ENCODE results near the gene MID2.
"Not testable (repeated sequence)": the region's sequence is repeated elsewhere in the genome, so short reads cannot be mapped to it uniquely, and the experiment has no call there.

Gene MID2, protein sequence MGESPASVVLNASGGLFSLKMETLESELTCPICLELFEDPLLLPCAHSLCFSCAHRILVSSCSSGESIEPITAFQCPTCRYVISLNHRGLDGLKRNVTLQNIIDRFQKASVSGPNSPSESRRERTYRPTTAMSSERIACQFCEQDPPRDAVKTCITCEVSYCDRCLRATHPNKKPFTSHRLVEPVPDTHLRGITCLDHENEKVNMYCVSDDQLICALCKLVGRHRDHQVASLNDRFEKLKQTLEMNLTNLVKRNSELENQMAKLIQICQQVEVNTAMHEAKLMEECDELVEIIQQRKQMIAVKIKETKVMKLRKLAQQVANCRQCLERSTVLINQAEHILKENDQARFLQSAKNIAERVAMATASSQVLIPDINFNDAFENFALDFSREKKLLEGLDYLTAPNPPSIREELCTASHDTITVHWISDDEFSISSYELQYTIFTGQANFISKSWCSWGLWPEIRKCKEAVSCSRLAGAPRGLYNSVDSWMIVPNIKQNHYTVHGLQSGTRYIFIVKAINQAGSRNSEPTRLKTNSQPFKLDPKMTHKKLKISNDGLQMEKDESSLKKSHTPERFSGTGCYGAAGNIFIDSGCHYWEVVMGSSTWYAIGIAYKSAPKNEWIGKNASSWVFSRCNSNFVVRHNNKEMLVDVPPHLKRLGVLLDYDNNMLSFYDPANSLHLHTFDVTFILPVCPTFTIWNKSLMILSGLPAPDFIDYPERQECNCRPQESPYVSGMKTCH

DNA sequence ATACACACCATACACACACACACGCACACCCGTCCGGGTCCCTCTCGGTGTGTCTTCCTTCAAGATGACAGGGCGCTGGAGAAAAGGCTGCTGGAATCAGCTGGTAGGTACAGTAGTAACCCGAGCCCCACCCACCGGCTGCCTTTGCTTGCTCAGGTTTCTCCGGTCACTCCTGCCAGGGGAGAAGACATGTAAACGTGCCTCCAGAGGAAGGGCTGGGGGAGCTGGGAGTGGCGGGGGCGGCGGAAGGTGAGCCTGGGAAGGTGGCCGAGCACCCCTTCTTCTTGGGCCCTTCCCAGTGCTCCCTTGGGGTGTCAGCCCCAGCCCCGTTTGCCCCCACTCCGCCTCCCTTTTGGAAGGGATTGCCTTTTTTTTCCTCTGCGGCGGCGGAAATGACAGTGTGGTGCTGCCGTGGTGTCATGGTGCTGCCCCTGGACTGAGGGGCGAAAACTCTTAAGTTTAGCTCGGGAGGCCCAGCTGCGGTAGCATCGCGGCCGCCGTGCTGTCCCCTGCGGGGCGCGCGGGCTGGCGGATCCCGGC is at the start of gene MID2:
TSS of gene MID2 (plus strand) at position 169 of the 540 bp plus-strand sequence. CDS start 561 bp downstream, outside the sequence.
- peak in 1 of 2 donors; percentile 9 for DNase-seq (ENCODE audit: low read depth in 2 of 2, low spot score in 1 of 2)

DNA sequence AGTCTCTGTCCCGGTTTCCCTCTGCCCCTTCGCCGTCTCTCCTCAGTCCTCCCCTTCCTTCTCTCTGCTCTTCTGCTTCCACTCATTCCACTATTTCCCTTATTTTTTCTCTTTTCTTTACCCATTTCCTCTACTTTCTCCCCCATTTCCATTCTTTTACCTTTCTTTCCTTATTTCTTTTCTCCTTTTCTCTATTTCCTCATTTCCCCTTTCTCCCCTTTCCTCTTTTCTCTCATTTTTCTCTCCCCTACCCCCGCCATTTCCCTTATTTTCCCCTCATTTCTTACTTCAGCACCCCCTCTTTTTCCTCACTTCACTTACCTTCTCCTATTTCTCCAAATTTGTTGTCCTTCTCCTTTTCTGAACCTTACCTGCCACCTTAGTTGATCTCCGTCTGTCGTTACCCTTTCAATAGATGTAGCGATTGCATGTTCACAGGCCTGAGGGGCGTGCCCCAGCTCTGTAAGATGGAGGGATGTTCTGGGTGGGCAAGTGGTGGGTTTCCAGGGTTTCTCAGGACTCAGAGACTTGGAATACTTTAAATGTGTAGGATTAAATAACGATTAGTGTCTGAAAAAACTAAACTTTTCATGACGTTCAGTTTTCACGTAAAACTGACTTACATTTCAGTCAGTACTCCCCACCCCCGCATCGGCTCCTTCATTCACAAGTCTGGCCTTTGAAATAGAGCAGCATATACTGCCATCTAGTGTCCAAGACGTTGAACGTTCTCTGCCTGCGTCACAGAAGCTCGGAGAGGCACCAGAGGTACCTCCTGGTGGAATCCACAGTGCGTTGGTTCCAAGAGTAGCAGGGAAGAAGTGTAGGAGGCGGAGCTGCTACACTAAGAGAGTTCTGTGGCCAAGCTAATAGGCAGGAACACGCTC is 48.8 kb upstream of the MID2 start:
- DNase-seq (ENCODE audit: low read depth in 2 of 2, low spot score in 1 of 2) = peak; percentile 38 to 40

DNA sequence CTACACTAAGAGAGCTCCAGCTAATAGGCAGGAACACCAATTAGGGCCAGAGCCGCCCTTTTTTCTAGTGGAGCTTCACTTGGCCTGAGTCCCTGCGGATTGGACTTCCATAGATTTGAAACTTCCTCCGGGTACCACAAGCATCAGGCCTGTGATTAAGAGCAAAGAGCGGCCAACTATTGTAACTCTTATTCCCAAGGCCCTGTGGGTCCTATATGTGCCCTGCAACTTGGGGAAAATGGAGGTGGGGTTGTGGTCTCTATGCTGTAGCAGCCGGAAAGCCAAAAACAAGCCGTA is 48.2 kb upstream of the MID2 start, which contains the start of gene NCBP2L:
TSS of gene NCBP2L (plus strand) at position 198 of the 297 bp plus-strand sequence. CDS start 16,488 bp downstream, outside the sequence.
- no peak for DNase-seq (ENCODE audit: low read depth in 2 of 2, low spot score in 1 of 2)

DNA sequence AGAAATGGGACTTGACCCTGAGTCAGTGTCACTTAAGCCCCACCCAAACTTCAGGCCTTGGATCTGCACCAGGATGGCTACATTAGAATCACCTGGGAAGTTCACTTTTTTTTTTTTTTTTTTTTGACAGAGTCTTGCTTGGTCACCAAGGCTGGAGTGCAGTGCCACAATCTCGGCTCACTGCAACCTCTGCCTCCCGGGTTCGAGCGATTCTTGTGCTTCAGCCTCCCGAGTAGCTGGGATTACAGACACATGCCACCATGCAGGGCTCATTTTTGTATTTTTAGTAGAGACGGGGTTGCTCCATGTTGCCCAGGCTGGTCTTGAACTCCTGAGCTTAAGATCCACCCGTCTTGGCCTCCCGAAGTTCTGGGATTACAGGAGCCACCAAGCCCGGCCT is 45.1 kb upstream of the MID2 start:
- no peak for DNase-seq (ENCODE audit: low read depth in 2 of 2, low spot score in 1 of 2)

DNA sequence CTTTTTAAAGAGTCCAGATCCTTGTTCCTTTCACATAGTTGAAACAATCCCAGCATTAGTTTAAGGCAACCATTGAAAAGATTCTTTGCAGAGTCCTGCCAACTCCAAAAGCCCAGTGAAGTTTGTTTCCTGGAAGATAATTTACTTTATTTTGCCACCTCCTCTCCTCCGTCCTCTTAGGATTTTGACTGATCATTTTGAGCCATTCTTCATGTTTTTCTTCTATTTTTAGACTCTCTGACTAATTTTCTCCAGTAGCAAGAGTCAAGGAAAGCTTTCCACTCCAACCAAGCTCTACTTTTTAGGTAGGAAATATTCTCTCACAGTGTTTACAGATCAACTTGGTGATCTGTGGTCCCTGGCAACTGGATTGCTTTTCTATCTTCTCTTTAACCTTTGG is 37.8 kb upstream of the MID2 start:
- DNase-seq (ENCODE audit: low read depth in 2 of 2, low spot score in 1 of 2) = no peak

DNA sequence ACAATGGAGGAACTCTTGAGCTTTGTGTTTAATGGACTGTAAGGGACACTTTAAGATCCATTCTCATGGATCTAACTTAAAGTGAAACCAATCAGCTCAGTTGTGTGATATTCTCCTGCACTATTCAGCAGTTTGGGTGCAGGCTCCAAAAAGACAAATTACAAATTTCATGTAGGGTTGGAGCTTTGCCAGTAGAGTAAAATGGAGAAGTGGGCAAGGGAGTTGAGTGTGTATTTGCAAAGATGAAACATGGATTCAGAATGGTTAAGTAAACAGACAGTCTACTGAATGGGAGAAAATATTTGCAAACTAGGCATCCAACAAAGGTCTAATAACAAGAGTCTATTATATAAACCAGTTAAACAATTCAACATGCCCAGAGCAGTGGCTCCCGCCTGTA is 21.2 kb upstream of the MID2 start:
- DNase-seq (ENCODE audit: low read depth in 2 of 2, low spot score in 1 of 2) = no peak

DNA sequence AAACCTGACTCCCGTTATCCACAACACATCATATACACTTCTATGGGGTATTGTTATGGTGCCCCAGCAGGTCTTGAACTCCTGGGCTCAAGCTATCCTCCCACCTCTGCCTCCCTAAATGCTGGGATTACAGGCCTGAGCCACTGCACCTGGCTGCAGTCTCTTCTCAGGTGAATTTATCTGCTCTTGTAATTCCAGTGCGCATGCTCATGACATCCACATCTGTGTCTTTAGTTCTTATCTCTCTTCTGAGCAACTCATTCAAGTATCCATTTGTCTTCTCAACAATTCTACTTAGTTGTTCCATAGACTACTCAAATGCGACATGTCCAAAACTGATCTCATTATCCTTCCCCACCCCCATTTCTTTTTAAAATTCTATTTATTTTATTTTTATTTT is 20.5 kb upstream of the MID2 start:
- no peak for DNase-seq (ENCODE audit: low read depth in 2 of 2, low spot score in 1 of 2)

DNA sequence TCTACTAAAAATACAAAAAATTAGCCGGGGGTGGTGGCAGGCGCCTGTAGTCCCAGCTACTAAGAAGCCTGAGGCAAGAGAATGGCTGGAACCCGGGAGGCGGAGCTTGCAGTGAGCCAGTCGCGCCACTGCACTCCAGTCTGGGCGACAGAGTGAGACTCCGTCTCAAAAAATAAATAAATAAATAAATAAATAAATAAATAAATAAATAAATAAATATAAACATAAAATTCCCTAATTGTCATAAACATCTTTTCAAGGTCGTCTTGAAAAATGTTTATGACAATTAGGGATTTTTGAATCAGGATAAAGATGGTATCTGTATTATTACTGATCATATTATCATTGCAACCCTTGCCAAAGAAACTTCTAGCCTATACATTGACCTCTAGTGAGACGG is 15.6 kb upstream of the MID2 start:
- DNase-seq (ENCODE audit: low read depth in 2 of 2, low spot score in 1 of 2) = not testable (repeated sequence)

DNA sequence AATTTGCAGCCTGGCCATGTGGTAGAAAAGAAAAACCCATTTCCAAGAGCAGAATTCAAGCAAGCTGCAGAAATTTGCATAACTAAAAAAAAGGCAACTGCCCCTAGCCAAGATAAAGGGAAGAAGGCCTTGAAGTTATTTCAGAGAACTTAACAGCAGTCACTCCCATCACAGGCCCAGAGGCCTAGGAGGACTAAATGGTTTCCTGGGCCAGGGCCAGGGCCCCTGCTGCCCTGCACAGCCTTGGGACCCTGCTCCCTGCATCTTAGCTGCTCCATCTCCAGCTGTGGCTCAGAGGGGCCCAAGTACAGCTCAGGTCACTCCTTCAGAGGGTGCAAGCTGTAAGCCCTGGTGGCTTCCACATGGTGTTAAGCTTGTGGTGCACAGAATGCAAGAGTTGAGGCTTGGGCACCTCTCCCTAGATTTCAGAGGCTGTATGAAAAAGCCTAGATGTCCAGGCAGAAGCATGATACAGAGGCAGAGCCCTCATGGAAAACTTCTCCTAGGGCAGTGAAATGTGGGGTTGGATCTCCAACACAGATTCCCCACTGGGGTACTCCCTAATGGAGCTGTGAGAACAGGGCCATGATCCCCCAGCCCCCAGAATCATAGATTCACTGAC is 6.7 kb upstream of the MID2 start:
- DNase-seq (ENCODE audit: low read depth in 2 of 2, low spot score in 1 of 2) = no peak

DNA sequence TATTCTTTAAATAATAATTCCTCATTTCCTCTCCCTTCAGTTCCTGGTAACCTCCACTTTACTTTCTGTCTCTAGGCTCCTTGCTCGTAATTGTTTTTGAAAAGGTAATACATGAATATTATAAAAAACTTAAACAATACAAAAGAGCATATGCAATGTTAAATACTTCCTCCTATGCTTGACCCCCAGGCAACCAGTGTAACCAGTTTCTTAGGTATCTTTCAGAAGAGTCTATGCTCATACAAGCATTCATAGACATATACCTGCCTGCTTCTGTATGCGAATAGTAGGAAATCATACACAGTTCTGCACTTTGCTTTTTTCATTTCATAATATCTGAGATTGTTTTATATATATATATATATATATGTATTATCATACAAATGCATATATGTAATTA is 2.6 kb upstream of the MID2 start:
- no peak for DNase-seq (ENCODE audit: low read depth in 2 of 2, low spot score in 1 of 2)

DNA sequence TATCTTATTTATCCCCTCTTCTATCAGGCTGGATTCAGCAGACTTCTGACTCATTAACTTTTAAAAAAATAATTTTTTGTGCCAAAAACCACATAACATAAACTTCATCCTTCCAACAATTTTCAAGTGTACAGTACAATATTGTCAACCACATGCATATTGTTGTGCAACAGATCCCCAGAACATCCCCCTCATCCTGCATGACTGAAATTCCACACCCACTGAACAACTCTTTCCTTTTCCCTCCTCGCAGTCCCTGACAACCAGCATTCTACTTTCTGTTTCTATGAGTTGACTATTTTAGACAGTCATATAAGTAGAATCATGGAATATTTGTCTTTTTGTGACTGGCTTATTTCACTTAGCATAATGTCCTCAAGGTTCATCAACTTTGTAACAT is 2.2 kb upstream of the MID2 start:
- DNase-seq (ENCODE audit: low read depth in 2 of 2, low spot score in 1 of 2) = no peak

DNA sequence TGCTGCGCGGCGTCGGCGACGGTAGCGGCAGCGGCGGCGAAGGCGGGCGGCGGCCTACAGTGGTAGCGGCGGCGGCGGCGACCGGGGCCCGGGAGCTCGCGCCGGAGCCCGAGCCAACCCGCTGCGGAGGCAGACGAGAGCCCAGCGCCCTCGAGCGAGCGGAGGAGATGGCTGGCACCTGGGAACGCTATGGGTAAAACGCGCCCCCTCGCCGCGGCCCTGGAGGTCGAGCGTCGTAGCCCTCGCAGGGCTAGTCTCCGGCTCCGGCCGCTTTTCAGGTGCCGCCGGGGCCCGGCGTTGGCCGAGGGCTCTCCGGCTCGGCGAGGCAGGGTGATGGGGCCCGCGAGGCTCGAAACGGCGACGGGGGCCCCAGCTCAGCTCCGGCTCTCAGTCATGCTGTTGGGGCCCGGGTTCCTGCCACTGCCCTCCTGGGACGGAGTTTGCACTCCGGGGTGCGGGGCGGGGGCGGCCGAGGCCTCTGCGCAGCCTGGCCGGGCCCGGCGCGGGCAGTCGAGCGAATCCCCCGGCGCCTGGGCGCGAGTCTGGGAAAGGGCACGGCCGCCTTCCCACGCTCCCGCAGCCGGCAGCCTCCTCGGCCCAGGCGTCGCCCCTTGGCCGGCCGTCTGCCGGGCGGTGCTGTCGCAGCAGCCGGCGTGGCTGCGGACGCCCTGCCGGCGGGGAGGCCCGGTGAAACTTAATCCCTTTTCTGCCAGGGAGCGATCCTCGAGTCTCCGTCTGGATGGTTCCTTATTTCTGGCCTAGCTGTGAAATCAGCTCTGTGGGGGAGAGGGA is 768 bp downstream of the MID2 start:
- DNase-seq (ENCODE audit: low read depth in 2 of 2, low spot score in 1 of 2) = peak; percentile 1 to 2

DNA sequence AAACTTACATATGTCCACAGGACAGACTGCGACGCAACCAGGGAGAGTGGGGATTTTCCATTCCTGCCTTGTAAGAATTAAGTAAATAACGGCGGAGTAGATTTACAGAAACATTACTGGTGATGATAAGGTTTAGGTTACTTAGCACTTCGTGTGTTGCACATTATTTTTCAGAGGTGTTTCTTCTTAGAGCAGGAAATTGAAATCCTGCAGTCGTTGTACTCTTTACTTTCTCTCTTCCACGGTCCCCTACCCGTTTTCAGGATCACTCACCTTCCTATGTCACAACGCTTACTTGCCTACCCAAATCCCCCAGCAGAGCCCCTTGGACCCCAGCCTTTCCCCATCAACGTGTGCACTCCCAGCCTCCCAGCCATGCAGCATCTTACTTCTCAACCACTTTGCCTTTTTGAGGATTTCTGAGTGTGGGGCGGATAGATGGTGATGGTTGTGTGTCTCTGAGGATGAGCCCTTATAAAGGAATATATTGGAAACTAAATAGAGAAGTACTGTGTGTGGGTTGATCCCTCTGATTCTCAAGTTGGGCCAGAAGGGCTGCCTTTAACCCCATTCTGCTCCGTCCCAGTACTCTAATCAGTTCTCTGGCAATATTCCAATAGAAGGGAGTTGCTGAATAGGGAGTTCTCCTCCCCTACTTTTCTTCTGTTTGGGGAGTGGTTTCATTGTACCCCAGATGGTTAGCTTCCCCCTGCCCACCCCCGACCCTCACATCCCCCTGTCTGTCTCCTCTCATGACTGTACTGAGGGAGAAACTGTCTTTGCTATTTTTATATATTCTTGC is 1.6 kb downstream of the MID2 start:
- no peak for DNase-seq (ENCODE audit: low read depth in 2 of 2, low spot score in 1 of 2)

DNA sequence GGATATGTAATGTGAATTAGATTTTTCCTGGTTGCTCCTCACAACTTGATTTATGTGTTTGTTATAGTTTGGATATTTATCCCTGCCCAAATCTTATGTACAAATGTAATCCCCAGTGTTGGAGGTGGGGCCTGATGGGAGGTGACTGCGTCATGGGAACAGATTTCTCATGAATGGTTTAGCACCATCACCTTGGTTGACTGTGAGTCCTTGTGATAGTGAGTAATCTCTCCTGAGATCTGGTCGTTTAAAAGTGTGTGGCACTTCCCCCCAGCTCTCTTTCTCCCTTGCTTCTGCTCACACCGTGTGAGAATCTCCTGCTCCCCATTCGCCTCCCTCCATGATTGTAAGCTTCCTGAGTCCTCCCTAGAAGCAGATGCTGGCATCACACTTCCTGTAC is 2.2 kb downstream of the MID2 start:
- no peak for DNase-seq (ENCODE audit: low read depth in 2 of 2, low spot score in 1 of 2)

DNA sequence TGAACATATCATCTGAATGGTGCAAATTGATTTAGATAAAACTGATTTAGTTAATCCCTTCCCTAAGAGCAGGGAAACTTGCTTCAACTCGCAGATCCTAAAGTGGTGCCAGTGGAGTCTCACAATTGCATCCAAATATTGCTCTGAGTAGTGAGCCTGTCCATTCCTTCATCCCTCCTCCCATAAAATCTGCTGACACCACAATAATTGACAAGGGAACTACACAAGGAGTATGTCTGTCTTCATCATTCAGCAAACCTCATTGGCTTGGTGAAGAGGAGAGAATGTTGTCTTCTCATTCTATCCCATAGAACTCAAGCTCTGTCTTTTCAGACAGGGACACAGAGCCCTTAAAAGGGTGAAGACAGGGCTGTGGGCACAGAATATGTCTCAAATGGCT is 4.2 kb downstream of the MID2 start:
- DNase-seq (ENCODE audit: low read depth in 2 of 2, low spot score in 1 of 2) = no peak

DNA sequence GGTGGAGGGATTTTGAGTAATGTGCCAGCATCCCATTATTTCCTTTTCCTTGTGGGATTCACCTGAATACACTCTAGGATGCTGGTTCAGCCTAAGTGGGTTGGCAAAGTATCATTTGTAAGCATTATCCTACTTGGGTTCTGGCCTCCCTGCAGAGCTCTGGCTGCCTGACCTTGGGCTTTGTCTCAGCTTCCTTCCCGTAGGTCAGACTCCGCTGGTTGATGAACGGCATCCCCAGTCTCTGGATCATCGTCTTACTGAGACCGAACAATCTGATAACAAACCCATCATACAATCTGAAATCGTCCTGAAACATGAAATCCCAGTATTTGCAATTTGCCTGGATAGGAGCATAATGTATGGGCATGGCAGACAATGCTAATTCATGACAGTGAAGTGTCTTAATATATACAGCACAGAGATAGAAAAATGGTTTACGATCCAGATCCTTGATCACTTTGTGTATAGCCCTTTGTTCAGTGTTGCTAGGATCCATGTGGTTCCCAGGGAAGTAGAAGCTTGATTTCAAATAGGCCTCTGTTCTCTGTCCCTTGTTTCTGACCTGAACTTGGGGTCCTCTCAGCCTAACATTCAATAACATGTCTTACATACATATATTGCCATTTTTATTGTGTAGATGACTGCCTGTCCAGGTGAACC is 5.5 kb downstream of the MID2 start:
- no peak for DNase-seq (ENCODE audit: low read depth in 2 of 2, low spot score in 1 of 2)

DNA sequence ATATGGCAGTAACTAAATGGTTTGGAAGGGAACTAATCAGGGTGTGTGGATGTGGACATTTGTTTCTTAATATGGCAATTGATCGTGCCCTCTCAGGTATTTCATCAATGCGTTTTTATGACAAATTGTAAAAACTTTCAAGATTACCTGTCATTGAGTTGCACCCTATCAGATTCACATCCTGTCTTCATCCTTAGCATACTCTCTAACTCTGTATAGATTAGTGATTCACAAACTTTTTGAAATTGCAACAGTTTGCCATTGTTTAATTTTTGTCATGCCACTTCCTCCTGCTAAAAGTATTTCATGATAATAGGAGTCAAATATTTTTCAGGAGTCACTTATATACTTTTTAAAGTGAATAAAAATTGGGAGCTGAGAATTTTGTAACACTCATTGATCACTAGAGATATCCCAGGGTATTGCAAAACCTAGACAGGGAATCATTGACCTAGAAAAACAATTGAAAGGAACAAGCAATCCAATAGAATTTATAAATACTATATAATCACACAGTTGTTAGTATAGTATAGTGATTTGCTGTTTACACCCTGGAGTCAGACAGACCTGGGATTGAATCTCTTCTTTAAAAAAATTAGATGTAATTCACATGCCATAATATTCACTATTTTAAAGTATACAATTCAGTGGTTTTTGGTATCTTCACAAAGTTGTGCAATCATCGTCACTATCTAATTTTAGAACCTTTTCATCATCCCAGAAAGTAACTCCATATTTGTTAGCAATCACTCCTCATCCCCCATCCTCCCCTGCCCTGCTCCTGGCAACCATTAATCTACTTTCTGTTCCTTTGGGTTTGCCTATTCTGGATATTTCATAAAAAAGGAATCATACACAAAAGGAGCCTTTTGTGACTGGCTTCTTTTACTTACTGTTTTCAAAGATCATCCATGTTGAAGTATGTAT is 8.9 kb downstream of the MID2 start:
- no peak for DNase-seq (ENCODE audit: low read depth in 2 of 2, low spot score in 1 of 2)

DNA sequence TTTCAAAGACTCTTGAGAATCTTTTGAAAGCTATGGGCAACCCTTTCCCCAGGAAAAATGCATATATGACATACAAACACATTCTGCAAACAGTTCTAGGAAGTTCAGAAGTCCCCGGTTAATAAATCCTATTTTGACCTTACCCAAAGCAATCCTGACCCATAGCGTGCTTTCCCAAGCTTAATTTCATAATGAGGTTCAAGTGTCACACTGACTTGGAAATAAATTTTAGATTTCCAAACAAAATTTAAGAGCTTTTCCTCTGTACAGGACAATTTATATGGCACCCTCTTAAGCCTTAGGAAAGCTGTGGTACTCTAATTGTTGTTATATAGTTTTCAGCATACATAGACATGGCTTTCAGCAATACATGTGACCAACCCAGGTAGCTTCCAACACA is 11.3 kb downstream of the MID2 start:
- DNase-seq (ENCODE audit: low read depth in 2 of 2, low spot score in 1 of 2) = no peak
